Putamen (tissue), 1 donor: ENCODE data around the gene HLA-DPB1.

Source experiments
- DNase-seq: peaks from one replicate; pipeline ENCODE4 v3.0.0-alpha.2; 2016; ENCODE audit warnings: low spot score

The HLA-DPB1 gene

GRCh38 chr6:33103776-33104175 is 28.0 kb downstream of the HLA-DPB1 start:
- DNase-seq = no peak

GRCh38 chr6:33104887-33105286 is 29.1 kb downstream of the HLA-DPB1 start:
- no peak for DNase-seq

GRCh38 chr6:33105386-33105785 is 29.6 kb downstream of the HLA-DPB1 start:
- DNase-seq = no peak

GRCh38 chr6:33105916-33106871 is 30.4 kb downstream of the HLA-DPB1 start:
- DNase-seq = no peak

- no peak for DNase-seq
Measured at GRCh38 chr6:33107641-33108040, 31.9 kb downstream of the HLA-DPB1 start.

- no peak for DNase-seq
Measured at GRCh38 chr6:33108307-33108706, 32.5 kb downstream of the HLA-DPB1 start.

GRCh38 chr6:33112148-33112547 is 36.4 kb downstream of the HLA-DPB1 start:
- DNase-seq = peak; percentile 23

GRCh38 chr6:33113755-33114154 is 38.0 kb downstream of the HLA-DPB1 start:
- no peak for DNase-seq

GRCh38 chr6:33114406-33114805 is 38.6 kb downstream of the HLA-DPB1 start:
- no peak for DNase-seq

GRCh38 chr6:33116417-33116816 is 40.6 kb downstream of the HLA-DPB1 start:
- no peak for DNase-seq

GRCh38 chr6:33116841-33117711 is 41.3 kb downstream of the HLA-DPB1 start:
- DNase-seq = no peak

- DNase-seq = no peak
Measured at GRCh38 chr6:33117811-33118277, 42.1 kb downstream of the HLA-DPB1 start.

GRCh38 chr6:33118525-33119123 is 42.8 kb downstream of the HLA-DPB1 start:
- DNase-seq = peak; percentile 15

GRCh38 chr6:33120001-33120400 is 44.2 kb downstream of the HLA-DPB1 start:
- DNase-seq = no peak

GRCh38 chr6:33123181-33123580 is 47.4 kb downstream of the HLA-DPB1 start:
- DNase-seq = no peak

GRCh38 chr6:33123732-33124524 is 48.1 kb downstream of the HLA-DPB1 start:
- DNase-seq = no peak

GRCh38 chr6:33124525-33124901 is 48.7 kb downstream of the HLA-DPB1 start:
- DNase-seq = no peak

- DNase-seq = no peak
Measured at GRCh38 chr6:33124947-33125346, 49.2 kb downstream of the HLA-DPB1 start.

- no peak for DNase-seq
Measured at GRCh38 chr6:33126101-33126714, 50.4 kb downstream of the HLA-DPB1 start.

GRCh38 chr6:33128318-33128717 is 52.5 kb downstream of the HLA-DPB1 start:
- no peak for DNase-seq

- no peak for DNase-seq
Measured at GRCh38 chr6:33132081-33132524, 56.3 kb downstream of the HLA-DPB1 start.
